ENCODE results near the gene FXN. TPM values are rescaled to one million over a fixed set of nuclear protein-coding genes. Genes with fewer than 3 reads are reported as not detected.
"Not testable (repeated sequence)": the region's sequence is repeated elsewhere in the genome, so short reads cannot be mapped to it uniquely, and the experiment has no call there.

Gene FXN
- 10 to 100 TPM; 13.1 to 20.3 (median 15.9) TPM for total RNA-seq
- total RNA-seq (2013) = 10.6 TPM
- 5.5 to 18.4 (median 10.9) reads per million in 29 experiments for total RNA-seq

DNA sequence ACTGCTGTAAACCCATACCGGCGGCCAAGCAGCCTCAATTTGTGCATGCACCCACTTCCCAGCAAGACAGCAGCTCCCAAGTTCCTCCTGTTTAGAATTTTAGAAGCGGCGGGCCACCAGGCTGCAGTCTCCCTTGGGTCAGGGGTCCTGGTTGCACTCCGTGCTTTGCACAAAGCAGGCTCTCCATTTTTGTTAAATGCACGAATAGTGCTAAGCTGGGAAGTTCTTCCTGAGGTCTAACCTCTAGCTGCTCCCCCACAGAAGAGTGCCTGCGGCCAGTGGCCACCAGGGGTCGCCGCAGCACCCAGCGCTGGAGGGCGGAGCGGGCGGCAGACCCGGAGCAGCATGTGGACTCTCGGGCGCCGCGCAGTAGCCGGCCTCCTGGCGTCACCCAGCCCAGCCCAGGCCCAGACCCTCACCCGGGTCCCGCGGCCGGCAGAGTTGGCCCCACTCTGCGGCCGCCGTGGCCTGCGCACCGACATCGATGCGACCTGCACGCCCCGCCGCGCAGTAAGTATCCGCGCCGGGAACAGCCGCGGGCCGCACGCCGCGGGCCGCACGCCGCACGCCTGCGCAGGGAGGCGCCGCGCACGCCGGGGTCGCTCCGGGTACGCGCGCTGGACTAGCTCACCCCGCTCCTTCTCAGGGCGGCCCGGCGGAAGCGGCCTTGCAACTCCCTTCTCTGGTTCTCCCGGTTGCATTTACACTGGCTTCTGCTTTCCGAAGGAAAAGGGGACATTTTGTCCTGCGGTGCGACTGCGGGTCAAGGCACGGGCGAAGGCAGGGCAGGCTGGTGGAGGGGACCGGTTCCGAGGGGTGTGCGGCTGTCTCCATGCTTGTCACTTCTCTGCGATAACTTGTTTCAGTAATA lies at the start of gene FXN:
TSS of gene FXN (plus strand) at position 315 of the 871 bp plus-strand sequence. CDS start at position 346, 31 bp downstream.
- ChIA-PET CTCF (interaction anchor here (0.6 to 2.1 kb wide), 12 partner anchors 9 to 456 kb away, joined by 3 to 9 read pairs (median 4); a partner anchor contains a TSS), POLR2A (interaction anchor here in 1 of 2 donors (0.6 kb wide), 1 partner anchor 83 kb away, joined by 3 read pairs; no protein-coding TSS in a partner anchor)
- H3K27ac ChIP-seq (ENCODE audit: low read length) = peak within 1 kb of the TSS; percentile 47
- no peaks in the 10 kb centered on the region for H3K27me3 ChIP-seq (replicated peaks in 1 of 2; ENCODE audit: control insufficient read depth in 2 of 2, extremely low read depth in 1 of 2, insufficient read depth in 2 of 2, low read length in 1 of 2)
- H3K4me3 ChIP-seq (ENCODE audit: control insufficient read depth in 1 of 2, extremely low read depth in 1 of 2, low read length in 1 of 2) = peak within 1 kb of the TSS; percentile 52 to 94
- Mint-ChIP-seq H3K36me3 (peaks cover 3% of the 10 kb centered on the region), H3K27ac (peak within 1 kb of the TSS; percentile 85 to 91), H3K4me1 (peaks cover 24 to 33% (median 26%) of the 10 kb centered on the region in 3 donors), H3K27me3 (no peaks in the 10 kb centered on the region), H3K4me3 (peak within 1 kb of the TSS; percentile 89 to 92 (median 91)), H3K9me3 (no peaks in the 10 kb centered on the region)
- H3K9me3 ChIP-seq = no peaks in the 10 kb centered on the region
- peak; percentile 89 to 95 (median 94) for ATAC-seq (replicated peaks in 1 of 4)
- H3K36me3 ChIP-seq (ENCODE audit: control insufficient read depth in 2 of 2, extremely low read depth in 1 of 2, insufficient read depth in 1 of 2, low read length in 1 of 2) = no peaks in the 10 kb centered on the region
- WGBS (ENCODE audit: insufficient coverage) = under 1% methylated on average over 68 of the region's 75 CpGs
- H3K4me1 ChIP-seq (ENCODE audit: control insufficient read depth in 1 of 2, extremely low read depth in 1 of 2, insufficient read depth in 2 of 2, low read length in 2 of 2) = peaks cover 5 to 15% of the 10 kb centered on the region in 2 experiments
- DNase-seq = peak; percentile 43 to 87 (median 74)

DNA sequence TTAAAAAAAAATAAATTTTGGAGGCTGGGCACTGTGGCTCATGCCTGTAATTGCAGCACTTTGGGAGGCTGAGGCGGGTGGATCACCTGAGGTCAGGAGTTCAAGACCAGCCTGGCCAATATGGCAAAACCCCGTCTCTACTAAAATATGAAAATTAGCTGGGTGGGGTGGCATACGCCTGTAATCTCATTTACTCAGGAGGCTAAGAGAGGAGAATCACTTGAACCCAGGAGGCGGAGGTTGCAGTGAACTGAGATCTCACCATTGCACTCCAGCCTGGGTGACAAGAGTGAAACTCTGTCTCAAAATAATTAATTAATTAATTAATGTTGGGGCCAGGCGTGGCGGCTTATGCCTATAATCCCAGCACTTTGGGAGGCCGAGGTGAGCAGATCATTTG lies 48.6 kb upstream of the FXN start:
- H3K27me3 ChIP-seq (replicated peaks in 1 of 2; ENCODE audit: control insufficient read depth in 2 of 2, extremely low read depth in 1 of 2, insufficient read depth in 2 of 2, low read length in 1 of 2); H3K4me3 Mint-ChIP-seq; H3K36me3 ChIP-seq (ENCODE audit: control insufficient read depth in 2 of 2, extremely low read depth in 1 of 2, insufficient read depth in 1 of 2, low read length in 1 of 2); H3K4me3 ChIP-seq (ENCODE audit: control insufficient read depth in 1 of 2, extremely low read depth in 1 of 2, low read length in 1 of 2); DNase-seq; H3K27ac ChIP-seq (ENCODE audit: low read length); H3K4me1 Mint-ChIP-seq; POLR2A ChIA-PET; H3K9me3 ChIP-seq; CTCF ChIA-PET; H3K4me1 ChIP-seq (ENCODE audit: control insufficient read depth in 1 of 2, extremely low read depth in 1 of 2, insufficient read depth in 2 of 2, low read length in 2 of 2); H3K9me3 Mint-ChIP-seq; H3K27ac Mint-ChIP-seq; H3K36me3 Mint-ChIP-seq; ATAC-seq (replicated peaks in 1 of 4); H3K27me3 Mint-ChIP-seq: not testable (repeated sequence)
- 87% methylated on average over 3 of the region's 7 CpGs for WGBS (ENCODE audit: insufficient coverage)

DNA sequence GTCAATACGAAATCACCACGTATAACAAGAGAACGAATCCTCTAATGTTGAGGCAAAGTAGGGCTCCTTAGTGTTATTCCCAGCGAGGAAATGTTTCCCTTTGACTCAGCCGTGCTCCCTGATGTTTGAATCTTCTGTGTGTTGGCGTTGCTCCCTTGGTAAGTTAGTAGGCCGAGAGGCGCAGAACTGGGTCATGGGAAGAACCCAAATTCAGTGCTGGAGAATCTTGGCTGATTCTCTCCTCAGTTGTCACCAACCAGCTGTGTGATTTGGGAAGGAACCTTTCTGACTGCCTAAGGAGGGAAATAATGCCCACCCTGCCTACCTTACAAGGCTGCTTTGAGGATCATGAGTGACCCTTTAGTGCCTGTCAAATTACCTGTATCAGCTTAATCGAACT lies 44.1 kb upstream of the FXN start:
- DNase-seq (no peak), ATAC-seq (replicated peaks in 1 of 4) (no peak)
- Mint-ChIP-seq H3K4me1 (peaks cover 8% of the 10 kb centered on the region in 3 donors), H3K27me3 (no peaks in the 10 kb centered on the region), H3K4me3 (no peak overlapping the region), H3K27ac (no peak overlapping the region), H3K9me3 (no peaks in the 10 kb centered on the region), H3K36me3 (no peaks in the 10 kb centered on the region)
- WGBS (ENCODE audit: insufficient coverage) = 85% methylated on average over 8 of the region's 9 CpGs
- Histone ChIP-seq H3K27ac (ENCODE audit: low read length) (no peak overlapping the region), H3K27me3 (replicated peaks in 1 of 2; ENCODE audit: control insufficient read depth in 2 of 2, extremely low read depth in 1 of 2, insufficient read depth in 2 of 2, low read length in 1 of 2) (no peaks in the 10 kb centered on the region), H3K4me3 (ENCODE audit: control insufficient read depth in 1 of 2, extremely low read depth in 1 of 2, low read length in 1 of 2) (no peak overlapping the region), H3K4me1 (ENCODE audit: control insufficient read depth in 1 of 2, extremely low read depth in 1 of 2, insufficient read depth in 2 of 2, low read length in 2 of 2) (no peaks in the 10 kb centered on the region), H3K36me3 (ENCODE audit: control insufficient read depth in 2 of 2, extremely low read depth in 1 of 2, insufficient read depth in 1 of 2, low read length in 1 of 2) (no peaks in the 10 kb centered on the region), H3K9me3 (no peaks in the 10 kb centered on the region)
- ChIA-PET POLR2A (no interaction called here), CTCF (interaction anchor here in 1 of 2 donors (0.5 kb wide), 1 partner anchor 126 kb away, joined by 4 read pairs; no protein-coding TSS in a partner anchor)

DNA sequence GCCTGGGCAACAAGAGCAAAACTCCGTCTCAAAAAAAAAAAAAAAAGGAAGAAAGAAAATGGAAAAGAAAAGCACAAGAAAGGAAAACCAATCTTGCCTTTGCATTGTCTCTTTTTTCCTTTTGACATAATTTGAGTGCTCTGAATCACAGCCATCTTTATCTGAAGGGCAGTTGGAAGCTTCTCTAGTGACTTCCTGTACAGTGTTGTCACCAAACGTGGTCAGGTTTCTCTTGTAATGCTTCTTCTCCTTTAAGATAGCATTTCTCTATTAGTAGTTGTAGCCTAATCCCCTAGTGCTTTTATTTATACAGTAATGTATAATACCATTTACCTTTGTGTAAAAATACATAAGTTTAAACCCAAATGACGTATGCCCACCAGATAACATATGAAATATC lies 39.8 kb upstream of the FXN start:
- ChIA-PET POLR2A (interaction anchor here in 1 of 2 donors (0.7 kb wide), 1 partner anchor 12 kb away, joined by 6 read pairs; no protein-coding TSS in a partner anchor), CTCF (interaction anchor here (0.5 to 1.6 kb wide), 6 partner anchors 14 to 195 kb away, joined by 3 to 6 read pairs (median 3); no protein-coding TSS in a partner anchor)
- no peaks in the 10 kb centered on the region for H3K27me3 ChIP-seq (replicated peaks in 1 of 2; ENCODE audit: control insufficient read depth in 2 of 2, extremely low read depth in 1 of 2, insufficient read depth in 2 of 2, low read length in 1 of 2)
- Mint-ChIP-seq H3K9me3 (no peaks in the 10 kb centered on the region), H3K36me3 (no peaks in the 10 kb centered on the region), H3K4me1 (peaks cover 22 to 30% (median 30%) of the 10 kb centered on the region in 3 donors), H3K27ac (peak overlapping the region; percentile 68 to 86), H3K27me3 (no peaks in the 10 kb centered on the region), H3K4me3 (peak overlapping the region in 1 of 3 donors; percentile 65)
- no peak overlapping the region for H3K4me3 ChIP-seq (ENCODE audit: control insufficient read depth in 1 of 2, extremely low read depth in 1 of 2, low read length in 1 of 2)
- ATAC-seq (replicated peaks in 1 of 4) (no peak), DNase-seq (no peak)
- H3K4me1 ChIP-seq (ENCODE audit: control insufficient read depth in 1 of 2, extremely low read depth in 1 of 2, insufficient read depth in 2 of 2, low read length in 2 of 2) = peaks cover 0 to 6% of the 10 kb centered on the region in 2 experiments
- H3K9me3 ChIP-seq = no peaks in the 10 kb centered on the region
- WGBS (ENCODE audit: insufficient coverage) = no CpG with 5 or more reads among the region's 3 CpGs
- H3K27ac ChIP-seq (ENCODE audit: low read length) = no peak overlapping the region
- no peaks in the 10 kb centered on the region for H3K36me3 ChIP-seq (ENCODE audit: control insufficient read depth in 2 of 2, extremely low read depth in 1 of 2, insufficient read depth in 1 of 2, low read length in 1 of 2)

DNA sequence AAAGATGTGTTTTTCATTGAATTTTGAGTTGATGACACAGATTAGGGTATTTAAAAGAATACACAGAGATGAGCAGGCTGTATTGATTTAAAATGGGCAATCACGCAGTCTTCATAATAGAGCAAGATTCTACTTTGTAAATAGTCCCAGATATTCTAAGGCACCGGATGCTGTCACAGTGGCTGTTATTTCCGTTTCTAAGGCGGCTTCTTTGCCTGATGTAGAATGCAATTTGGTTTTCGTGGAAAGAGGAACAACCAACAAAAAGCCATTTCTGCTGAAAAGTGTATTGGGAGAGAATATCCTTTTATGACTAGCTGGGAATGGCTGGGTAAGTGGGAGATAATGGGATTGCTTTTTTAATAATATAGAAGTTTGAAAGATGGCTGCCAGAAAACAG lies 39.1 kb upstream of the FXN start:
- H3K4me3 ChIP-seq (ENCODE audit: control insufficient read depth in 1 of 2, extremely low read depth in 1 of 2, low read length in 1 of 2) = no peak overlapping the region
- peaks cover 0 to 6% of the 10 kb centered on the region in 2 experiments for H3K4me1 ChIP-seq (ENCODE audit: control insufficient read depth in 1 of 2, extremely low read depth in 1 of 2, insufficient read depth in 2 of 2, low read length in 2 of 2)
- Mint-ChIP-seq H3K4me3 (peak overlapping the region; percentile 22 to 70 (median 65)), H3K36me3 (no peaks in the 10 kb centered on the region), H3K27ac (peak overlapping the region; percentile 68 to 86), H3K27me3 (peaks cover 0 to 3% of the 10 kb centered on the region in 2 donors), H3K9me3 (no peaks in the 10 kb centered on the region), H3K4me1 (peaks cover 22 to 30% (median 30%) of the 10 kb centered on the region in 3 donors)
- H3K27ac ChIP-seq (ENCODE audit: low read length) = no peak overlapping the region
- peak in 2 of 4 experiments; percentile 37 to 56 for ATAC-seq (replicated peaks in 1 of 4)
- no peaks in the 10 kb centered on the region for H3K36me3 ChIP-seq (ENCODE audit: control insufficient read depth in 2 of 2, extremely low read depth in 1 of 2, insufficient read depth in 1 of 2, low read length in 1 of 2)
- no peaks in the 10 kb centered on the region for H3K27me3 ChIP-seq (replicated peaks in 1 of 2; ENCODE audit: control insufficient read depth in 2 of 2, extremely low read depth in 1 of 2, insufficient read depth in 2 of 2, low read length in 1 of 2)
- ChIA-PET CTCF (interaction anchor here (0.6 to 1.6 kb wide), 7 partner anchors 13 to 427 kb away, joined by 3 to 6 read pairs (median 4); no protein-coding TSS in a partner anchor), POLR2A (no interaction called here)
- peak in 2 of 35 experiments; percentile 19 to 34 for DNase-seq
- no peaks in the 10 kb centered on the region for H3K9me3 ChIP-seq
- WGBS (ENCODE audit: insufficient coverage) = 60% methylated on average over 1 of the region's 5 CpGs

DNA sequence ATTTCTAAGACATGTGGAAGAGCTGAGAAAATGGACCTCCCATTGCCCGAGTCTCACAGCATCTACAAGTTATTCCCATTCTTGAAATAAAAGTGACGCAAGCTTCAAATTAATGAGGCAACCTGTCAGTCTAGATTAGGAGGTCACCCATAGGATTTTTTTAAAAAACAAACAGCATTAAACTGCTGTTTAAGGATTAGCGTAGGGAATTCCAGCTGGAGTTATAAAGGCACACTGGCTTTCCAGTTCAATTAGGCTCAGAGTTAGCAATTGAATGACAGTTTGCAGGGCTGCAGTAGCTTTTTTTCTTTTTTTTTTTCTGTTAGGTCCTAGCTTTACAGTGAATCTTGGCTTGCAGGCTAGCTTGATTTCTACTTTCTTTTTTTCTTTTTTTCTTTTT lies 37.9 kb upstream of the FXN start:
- Histone ChIP-seq H3K4me1 (ENCODE audit: control insufficient read depth in 1 of 2, extremely low read depth in 1 of 2, insufficient read depth in 2 of 2, low read length in 2 of 2) (peaks cover 0 to 6% of the 10 kb centered on the region in 2 experiments), H3K9me3 (no peaks in the 10 kb centered on the region), H3K27ac (ENCODE audit: low read length) (no peak overlapping the region), H3K4me3 (ENCODE audit: control insufficient read depth in 1 of 2, extremely low read depth in 1 of 2, low read length in 1 of 2) (no peak overlapping the region), H3K36me3 (ENCODE audit: control insufficient read depth in 2 of 2, extremely low read depth in 1 of 2, insufficient read depth in 1 of 2, low read length in 1 of 2) (no peaks in the 10 kb centered on the region), H3K27me3 (replicated peaks in 1 of 2; ENCODE audit: control insufficient read depth in 2 of 2, extremely low read depth in 1 of 2, insufficient read depth in 2 of 2, low read length in 1 of 2) (no peaks in the 10 kb centered on the region)
- no peak for ATAC-seq (replicated peaks in 1 of 4)
- CTCF ChIA-PET = interaction anchor here (0.6 to 1.5 kb wide), 9 partner anchors 12 to 553 kb away, joined by 3 to 6 read pairs (median 3); no protein-coding TSS in a partner anchor
- WGBS (ENCODE audit: insufficient coverage) = 86% methylated on average over 1 of the region's 3 CpGs
- Mint-ChIP-seq H3K27me3 (peaks cover 0 to 11% of the 10 kb centered on the region in 2 donors), H3K9me3 (no peaks in the 10 kb centered on the region), H3K27ac (no peak overlapping the region), H3K36me3 (no peaks in the 10 kb centered on the region), H3K4me1 (peaks cover 22 to 30% (median 30%) of the 10 kb centered on the region in 3 donors), H3K4me3 (no peak overlapping the region)
- POLR2A ChIA-PET = interaction anchor here in 1 of 2 donors (0.7 to 1.0 kb wide), 2 partner anchors 100 to 218 kb away, joined by 3 read pairs; a partner anchor contains a TSS
- DNase-seq = no peak
